Tibial nerve (tissue), 4 donors: Measurements from ENCODE around the gene CFAP20DC. TPM values are rescaled to one million over a fixed set of nuclear protein-coding genes. Genes with fewer than 3 reads are reported as not detected.
"Not testable (repeated sequence)": the region's sequence is repeated elsewhere in the genome, so short reads cannot be mapped to it uniquely, and the experiment has no call there.

Experiments
- DNase-seq, 2 donors: peaks; one replicate each; pipeline ENCODE4 v3.0.0-alpha.2; 2019; ENCODE audit warnings: low spot score in 2 of 2
- H3K27ac ChIP-seq, 4 donors: fragments of 200-600 bp; sonication (generic) in 3 of 4; one replicate each; pipeline ENCODE4 v1.5.1; 2017 to 2019; ENCODE audit warnings: mild to moderate bottlenecking in 1 of 4
- H3K27me3 ChIP-seq, 2 donors: fragments of 200-600 bp; sonication (generic) in 1 of 2; one replicate each; pipeline versions ENCODE4 v1.5.1 to v1.6.0; 2017 to 2019
- H3K36me3 ChIP-seq, 3 donors: fragments of 200-600 bp; sonication (generic); one replicate each; pipeline ENCODE4 v1.5.1; 2018 to 2019
- H3K4me1 ChIP-seq, 4 donors: fragments of 200-600 bp; sonication (generic) in 3 of 4; one replicate each; pipeline ENCODE4 v1.5.1; 2017 to 2019
- H3K4me3 ChIP-seq, 4 donors: fragments of 200-600 bp; sonication (generic) in 3 of 4; one replicate each; pipeline ENCODE4 v1.5.1; 2017 to 2019; ENCODE audit warnings: mild to moderate bottlenecking in 1 of 4, moderate library complexity in 1 of 4
- H3K9me3 ChIP-seq, 4 donors: fragments of 200-600 bp; sonication (generic) in 3 of 4; one replicate each; pipeline ENCODE4 v1.5.1; 2017 to 2019
- EP300 ChIP-seq, 2 donors: sonication (generic); formaldehyde crosslinking; IDR thresholded peaks; one replicate each; pipeline ENCODE4 v1.6.1; 2017; ENCODE audit warnings: antibody characterized with exemption in 2 of 2, mild to moderate bottlenecking in 1 of 2
- POLR2A ChIP-seq, 2 donors: fragments of 450-650 bp; IDR thresholded peaks; one replicate each; pipeline ENCODE4 v1.6.1; 2017; ENCODE audit warnings: antibody characterized with exemption in 2 of 2, mild to moderate bottlenecking in 2 of 2, moderate library complexity in 2 of 2
- WGBS, 2 donors: methylation state at CpG; one replicate each; pipeline ENCODE4 v1.1.5; 2018; 5-methylcytosine and 5-hydroxymethylcytosine counted together
- total RNA-seq, 4 donors: library from RNA; depleted of rRNA; stranded (reverse); fragments of >200 nt; gene quantifications; one replicate each; pipeline ENCODE4 v1.1.0, GENCODE V29; 2016
- TF ChIP-seq, protein P1 (sequence below), 5 experiments: fragments of 200-600 bp in 3 of 5; fragments of 450-650 bp in 2 of 5; sonication (generic) in 3 of 5; IDR thresholded peaks; one replicate each; pipeline ENCODE4 v1.5.1; 2016 to 2019; ENCODE audit warnings: antibody characterized with exemption in 5 of 5, mild to moderate bottlenecking in 3 of 5, moderate library complexity in 2 of 5

Gene CFAP20DC
- total RNA-seq, 4 donors from 2014 or later: 1.3 to 2.0 (median 1.7) TPM

GRCh38 chr3:58706395-58707167 lies 343.2 kb downstream of the CFAP20DC start:
- Histone ChIP-seq H3K36me3 (no peaks in the 10 kb centered on the region), H3K9me3 (no peaks in the 10 kb centered on the region), H3K27ac (no peak overlapping the region), H3K4me3 (no peak overlapping the region), H3K27me3 (no peaks in the 10 kb centered on the region), H3K4me1 (no peaks in the 10 kb centered on the region)
- no peak for DNase-seq
- WGBS, 2 donors: 82 to 83% methylated on average over 2 of the region's 2 CpGs
- TF ChIP-seq POLR2A (IDR thresholded peaks at IDR 0.05) (no peak), EP300 (IDR thresholded peaks at IDR 0.05) (no peak)
- TF ChIP-seq, protein P1, sequence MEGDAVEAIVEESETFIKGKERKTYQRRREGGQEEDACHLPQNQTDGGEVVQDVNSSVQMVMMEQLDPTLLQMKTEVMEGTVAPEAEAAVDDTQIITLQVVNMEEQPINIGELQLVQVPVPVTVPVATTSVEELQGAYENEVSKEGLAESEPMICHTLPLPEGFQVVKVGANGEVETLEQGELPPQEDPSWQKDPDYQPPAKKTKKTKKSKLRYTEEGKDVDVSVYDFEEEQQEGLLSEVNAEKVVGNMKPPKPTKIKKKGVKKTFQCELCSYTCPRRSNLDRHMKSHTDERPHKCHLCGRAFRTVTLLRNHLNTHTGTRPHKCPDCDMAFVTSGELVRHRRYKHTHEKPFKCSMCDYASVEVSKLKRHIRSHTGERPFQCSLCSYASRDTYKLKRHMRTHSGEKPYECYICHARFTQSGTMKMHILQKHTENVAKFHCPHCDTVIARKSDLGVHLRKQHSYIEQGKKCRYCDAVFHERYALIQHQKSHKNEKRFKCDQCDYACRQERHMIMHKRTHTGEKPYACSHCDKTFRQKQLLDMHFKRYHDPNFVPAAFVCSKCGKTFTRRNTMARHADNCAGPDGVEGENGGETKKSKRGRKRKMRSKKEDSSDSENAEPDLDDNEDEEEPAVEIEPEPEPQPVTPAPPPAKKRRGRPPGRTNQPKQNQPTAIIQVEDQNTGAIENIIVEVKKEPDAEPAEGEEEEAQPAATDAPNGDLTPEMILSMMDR (IDR thresholded peaks at IDR 0.05): no peak

GRCh38 chr3:58704745-58705144 lies 345.1 kb downstream of the CFAP20DC start:
- Histone ChIP-seq H3K36me3 (no peaks in the 10 kb centered on the region), H3K4me3 (no peak overlapping the region), H3K27ac (no peak overlapping the region), H3K4me1 (no peaks in the 10 kb centered on the region), H3K9me3 (no peaks in the 10 kb centered on the region), H3K27me3 (no peaks in the 10 kb centered on the region)
- DNase-seq: no peak
- TF ChIP-seq, protein P1 (IDR thresholded peaks at IDR 0.05): no peak
- TF ChIP-seq EP300 (IDR thresholded peaks at IDR 0.05) (no peak), POLR2A (IDR thresholded peaks at IDR 0.05) (no peak)
- 43 to 46% methylated on average over 2 of the region's 2 CpGs for WGBS, 2 donors

DNA sequence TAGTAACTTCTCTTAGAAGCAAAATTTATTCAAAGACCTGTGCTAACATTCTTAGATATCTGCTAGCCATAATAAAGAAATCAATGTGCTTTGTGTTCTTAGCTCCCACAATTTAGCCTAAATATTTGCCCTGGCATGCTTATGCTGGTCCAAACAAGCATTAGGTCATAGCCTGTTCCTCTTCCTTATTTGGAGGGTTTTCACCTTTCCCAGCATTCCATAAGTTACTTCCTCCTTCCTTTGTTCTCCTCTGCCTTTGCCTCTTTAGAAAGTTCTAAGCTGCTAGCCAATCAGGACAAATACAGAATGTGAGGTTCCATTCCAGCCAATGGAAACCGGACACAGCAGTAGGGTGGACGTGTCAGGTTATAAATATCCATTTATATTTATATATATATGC lies 345.5 kb downstream of the CFAP20DC start:
- not testable (repeated sequence) for H3K27ac ChIP-seq, H3K27me3 ChIP-seq, H3K9me3 ChIP-seq, H3K4me1 ChIP-seq, H3K4me3 ChIP-seq, DNase-seq, H3K36me3 ChIP-seq
- WGBS, 2 donors: 84 to 90% methylated on average over 2 of the region's 2 CpGs

DNA sequence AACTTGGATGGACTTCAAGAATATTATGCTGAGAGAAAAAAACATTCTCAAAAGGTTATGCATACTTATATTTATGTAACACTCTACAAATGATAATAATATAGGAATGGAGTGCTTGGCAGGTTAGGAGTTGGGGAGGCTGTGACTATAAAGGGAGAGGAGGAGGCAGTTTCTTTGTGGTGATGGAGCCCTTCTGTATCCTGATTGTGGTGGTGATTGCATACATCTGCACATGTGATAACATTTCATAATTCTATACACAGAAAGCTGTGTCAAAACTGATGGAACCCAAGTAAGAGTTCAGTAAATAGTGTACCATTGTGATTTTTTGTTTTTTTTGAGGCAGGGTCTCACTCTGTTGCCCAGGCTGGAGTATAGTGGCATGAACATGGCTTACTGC lies 351.6 kb downstream of the CFAP20DC start:
- no peak for DNase-seq
- TF ChIP-seq POLR2A (IDR thresholded peaks at IDR 0.05) (no peak), EP300 (IDR thresholded peaks at IDR 0.05) (no peak)
- TF ChIP-seq, protein P1 (IDR thresholded peaks at IDR 0.05): no peak
- H3K9me3 ChIP-seq: no peaks in the 10 kb centered on the region

GRCh38 chr3:58697561-58697960 lies 352.3 kb downstream of the CFAP20DC start:
- DNase-seq: no peak
- no peaks in the 10 kb centered on the region for H3K36me3 ChIP-seq
- H3K27me3 ChIP-seq: no peaks in the 10 kb centered on the region
- no peaks in the 10 kb centered on the region for H3K4me1 ChIP-seq
- peaks cover 0 to 2% (median 0%) of the 10 kb centered on the region in 4 donors for H3K9me3 ChIP-seq
- H3K4me3 ChIP-seq: no peak overlapping the region
- H3K27ac ChIP-seq: no peak overlapping the region
- TF ChIP-seq EP300 (IDR thresholded peaks at IDR 0.05) (no peak), POLR2A (IDR thresholded peaks at IDR 0.05) (no peak)
- TF ChIP-seq, protein P1 (IDR thresholded peaks at IDR 0.05): no peak

More for the DNA sequence above, 351.6 kb downstream of the CFAP20DC start:
- Histone ChIP-seq H3K4me1 (no peaks in the 10 kb centered on the region), H3K36me3 (no peaks in the 10 kb centered on the region), H3K4me3 (no peak overlapping the region), H3K27ac (no peak overlapping the region), H3K27me3 (no peaks in the 10 kb centered on the region)

DNA sequence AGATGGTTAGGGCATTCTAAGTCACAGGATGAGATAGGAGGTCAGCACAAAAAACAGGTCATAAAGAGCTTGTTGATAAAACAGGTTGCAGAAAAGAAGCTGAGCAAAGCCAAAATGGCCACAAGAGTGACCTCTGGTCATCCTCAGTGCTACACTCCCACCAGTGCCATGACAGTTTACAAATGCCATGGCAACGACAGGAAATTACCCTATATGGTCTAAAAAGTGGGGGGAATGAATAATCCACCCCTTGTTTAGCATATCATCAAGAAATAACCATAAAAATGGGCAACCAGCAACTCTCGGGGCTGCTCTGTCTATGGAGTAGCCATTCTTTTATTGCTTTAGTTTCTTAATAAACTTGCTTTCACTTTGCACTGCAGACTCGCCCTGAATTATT lies 353.0 kb downstream of the CFAP20DC start:
- H3K4me1 ChIP-seq, H3K27me3 ChIP-seq, DNase-seq, H3K9me3 ChIP-seq, H3K36me3 ChIP-seq, H3K4me3 ChIP-seq, H3K27ac ChIP-seq: not testable (repeated sequence)
- 77 to 81% methylated on average over 3 of the region's 3 CpGs for WGBS, 2 donors
